Ovary (tissue), 9 donors: ENCODE data around the gene MSH4. TPM values are rescaled to one million over a fixed set of nuclear protein-coding genes. Genes with fewer than 3 reads are reported as not detected.

Experiments
- DNase-seq, 5 donors: peaks; one replicate each; pipeline ENCODE4 v3.0.0-alpha.2; 2019 to 2020
- H3K27ac ChIP-seq, 2 donors: fragments of 200-600 bp; one replicate each; pipeline versions ENCODE4 v1.5.1 to v1.8.0; 2019 to 2022
- H3K27me3 ChIP-seq: fragments of 200-600 bp; one replicate; pipeline ENCODE4 v1.8.0; 2022
- H3K36me3 ChIP-seq: fragments of 200-600 bp; sonication (generic); one replicate; pipeline ENCODE4 v1.5.1; 2019
- H3K4me1 ChIP-seq: one replicate; pipeline ENCODE4 v1.8.1; 2013; ENCODE audit warnings: mild to moderate bottlenecking, moderate library complexity; ENCODE audit not compliant: insufficient read depth
- H3K4me3 ChIP-seq: fragments of 200-600 bp; sonication (generic); one replicate; pipeline ENCODE4 v1.5.1; 2017
- H3K9me3 ChIP-seq, 2 donors: fragments of 200-600 bp in 1 of 2; sonication (generic) in 1 of 2; one replicate each; pipeline versions ENCODE4 v1.5.1 to v1.8.1; 2013 to 2019; ENCODE audit warnings: mild to moderate bottlenecking in 1 of 2, moderate library complexity in 1 of 2
- CTCF ChIP-seq, 3 donors: fragments of 450-650 bp in 2 of 3; fragments of 200-600 bp in 1 of 3; IDR thresholded peaks; one replicate each; pipeline versions ENCODE4 v1.5.1 to v1.8.0; 2016 to 2022; ENCODE audit warnings: antibody characterized with exemption in 3 of 3, mild to moderate bottlenecking in 1 of 3
- EP300 ChIP-seq: sonication (generic); formaldehyde crosslinking; IDR thresholded peaks from one replicate; pipeline ENCODE4 v1.6.1; 2017; ENCODE audit warnings: antibody characterized with exemption
- POLR2A ChIP-seq: fragments of 450-650 bp; IDR thresholded peaks from one replicate; pipeline ENCODE4 v1.6.1; 2017; ENCODE audit warnings: antibody characterized with exemption, mild to moderate bottlenecking, moderate library complexity
- WGBS, 3 donors: extraction: QIAGEN DNeasy Blood & Tissue Kit in 1 of 3; methylation state at CpG; one replicate each; pipeline versions ENCODE4 v1.1.5 to v1.1.7; 2013 to 2017; 5-methylcytosine and 5-hydroxymethylcytosine counted together
- intact Hi-C, 4 donors: fragments of 100-400 bp; cut with DNase I; formaldehyde crosslinking; loops; one replicate each; pipeline versions ENCODE4 v1.11.0 to v1.15.1; 2022 to 2023
- polyA plus RNA-seq, 2 donors: library from polyadenylated mRNA; stranded (reverse); fragments of 200-250 nt in 1 of 2; fragments of 350-450 nt in 1 of 2; fragmentation: Illumina TruSeq in 1 of 2; extraction: RNeasy Lipid Tissue Mini Kit (QIAGEN cat#74804) in 1 of 2; gene quantifications; one replicate each; pipeline ENCODE4 v1.2.3, GENCODE V29; 2013 to 2014
- total RNA-seq, 7 donors: library from RNA; depleted of rRNA in 2 of 7; stranded (reverse); fragments of >200 nt in 2 of 7; fragmentation: NEBNext Ultra II Directional in 3 of 7; extraction: Animal tissue kit (Norgen Biotek cat#: 25700) in 3 of 7; gene quantifications; one replicate each; pipeline versions ENCODE4 v1.1.0 to v1.2.4, GENCODE V29; 2016 to 2023
- donor health status: DM: no; HTN: no; CAD: no; lungs with moderate emphysema.
- donor health status: DM: no; HTN: no; CAD: no.
- donor health status: Bipolar disorder and iron deficiency.
- donor health status: DM: yes; HTN: yes; CAD: no.
- donor health status: DM: no; HTN: no; CAD: no.
- donor health status: DM: yes; HTN: yes; CAD: no.

MSH4 gene
- total and polyA plus RNA-seq, 9 donors = 0.07 to 0.88 (median 0.53) TPM

GRCh38 chr1:75845576-75845975 lies 48.9 kb downstream of the MSH4 start:
- intact Hi-C loops = no loop called here
- no peak for DNase-seq
- Histone ChIP-seq H3K27ac (no peak overlapping the region), H3K27me3 (no peaks in the 10 kb centered on the region), H3K36me3 (no peaks in the 10 kb centered on the region), H3K4me3 (no peak overlapping the region), H3K4me1 (no peaks in the 10 kb centered on the region), H3K9me3 (no peaks in the 10 kb centered on the region)
- 0 to 29% (median 0%) methylated on average over 1 of the region's 1 CpG for WGBS, 3 donors
- TF ChIP-seq EP300 (no peak), POLR2A (no peak), CTCF (IDR thresholded peaks at IDR 0.05) (no peak)

- Histone ChIP-seq H3K36me3 (no peaks in the 10 kb centered on the region), H3K4me1 (no peaks in the 10 kb centered on the region), H3K4me3 (no peak overlapping the region), H3K27me3 (no peaks in the 10 kb centered on the region), H3K9me3 (no peaks in the 10 kb centered on the region), H3K27ac (no peak overlapping the region)
- intact Hi-C loops = no loop called here
- 57 to 64% (median 60%) methylated on average over 2 of the region's 2 CpGs for WGBS, 3 donors
- no peak for DNase-seq
- TF ChIP-seq EP300 (no peak), POLR2A (no peak), CTCF (IDR thresholded peaks at IDR 0.05) (no peak)
Measured at GRCh38 chr1:75855010-75855409, 58.3 kb downstream of the MSH4 start.

GRCh38 chr1:75855734-75856133 lies 59.1 kb downstream of the MSH4 start:
- Histone ChIP-seq H3K36me3 (no peaks in the 10 kb centered on the region), H3K4me3 (no peak overlapping the region), H3K27me3 (no peaks in the 10 kb centered on the region), H3K4me1 (no peaks in the 10 kb centered on the region), H3K27ac (no peak overlapping the region), H3K9me3 (no peaks in the 10 kb centered on the region)
- intact Hi-C loops = no loop called here
- TF ChIP-seq CTCF (IDR thresholded peaks at IDR 0.05) (no peak), EP300 (no peak), POLR2A (no peak)
- DNase-seq = no peak

- Histone ChIP-seq H3K4me1 (no peaks in the 10 kb centered on the region), H3K9me3 (no peaks in the 10 kb centered on the region), H3K4me3 (no peak overlapping the region), H3K27me3 (no peaks in the 10 kb centered on the region), H3K27ac (no peak overlapping the region), H3K36me3 (no peaks in the 10 kb centered on the region)
- DNase-seq = no peak
- TF ChIP-seq POLR2A (no peak), CTCF (IDR thresholded peaks at IDR 0.05) (no peak), EP300 (no peak)
- intact Hi-C loops = no loop called here
- 66 to 79% (median 69%) methylated on average over 6 of the region's 6 CpGs for WGBS, 3 donors
Measured at GRCh38 chr1:75861831-75862230, 65.1 kb downstream of the MSH4 start.

- TF ChIP-seq CTCF (IDR thresholded peaks at IDR 0.05) (no peak), POLR2A (no peak)
- DNase-seq = no peak
- Histone ChIP-seq H3K4me3 (no peak overlapping the region), H3K36me3 (no peaks in the 10 kb centered on the region), H3K9me3 (no peaks in the 10 kb centered on the region), H3K27ac (no peak overlapping the region), H3K27me3 (no peaks in the 10 kb centered on the region), H3K4me1 (no peaks in the 10 kb centered on the region)
- 38 to 55% (median 46%) methylated on average over 1 of the region's 1 CpG for WGBS, 3 donors
- intact Hi-C loops = loop anchor here in 1 of 4 donors (10.0 kb wide), 1 partner anchor 576 kb away; no protein-coding TSS in a partner anchor
Measured at GRCh38 chr1:75870951-75871350, 74.3 kb downstream of the MSH4 start.
